ENCODE measurements around the gene MINDY4.

- no peak for TF ChIP-seq POLR2AphosphoS5 (IDR thresholded peaks at IDR 0.05; ENCODE audit: low read length)
- no peak for TF ChIP-seq REST (IDR thresholded peaks at IDR 0.05; ENCODE audit: low read depth, low read length)
- no peak for TF ChIP-seq ATF3 (IDR thresholded peaks at IDR 0.05; ENCODE audit: borderline replicate concordance, extremely low read depth, low read depth, low read length)
- no peak for TF ChIP-seq POLR2A (IDR thresholded peaks at IDR 0.05; ENCODE audit: low read depth, low read length)
- TF ChIP-seq SMC3 (IDR thresholded peaks at IDR 0.05; ENCODE audit: borderline replicate concordance, low read length): no peak
- no peak for TF ChIP-seq CTCF (IDR thresholded peaks at IDR 0.05 in 2 of 3, conservative IDR thresholded peaks at IDR 0.05 in 1 of 3; ENCODE audit: control insufficient read depth in 2 of 3, extremely low read depth in 1 of 3, insufficient read depth in 1 of 3, low read depth in 3 of 3, low read length in 3 of 3)
- no peak for TF ChIP-seq ZNF207 (IDR thresholded peaks at IDR 0.05; ENCODE audit: borderline replicate concordance)
- no peak for TF ChIP-seq USF2 (IDR thresholded peaks at IDR 0.05; ENCODE audit: borderline replicate concordance, low read depth, low read length)
- TF ChIP-seq ELK1 (IDR thresholded peaks at IDR 0.05; ENCODE audit: low read depth, low read length): no peak
- TF ChIP-seq PKNOX1 (IDR thresholded peaks at IDR 0.05): no peak
- TF ChIP-seq CEBPZ (IDR thresholded peaks at IDR 0.05; ENCODE audit: low read depth, low read length): no peak
Observed at GRCh38 chr7:30722671-30723070, 48.5 kb upstream of the MINDY4 start.
